Eye (tissue), 1 donor: ENCODE data around the gene PRKCSH.

Source experiments
- DNase-seq: peaks from one replicate; pipeline ENCODE4 v3.0.0-alpha.2; 2015

The PRKCSH gene

DNA sequence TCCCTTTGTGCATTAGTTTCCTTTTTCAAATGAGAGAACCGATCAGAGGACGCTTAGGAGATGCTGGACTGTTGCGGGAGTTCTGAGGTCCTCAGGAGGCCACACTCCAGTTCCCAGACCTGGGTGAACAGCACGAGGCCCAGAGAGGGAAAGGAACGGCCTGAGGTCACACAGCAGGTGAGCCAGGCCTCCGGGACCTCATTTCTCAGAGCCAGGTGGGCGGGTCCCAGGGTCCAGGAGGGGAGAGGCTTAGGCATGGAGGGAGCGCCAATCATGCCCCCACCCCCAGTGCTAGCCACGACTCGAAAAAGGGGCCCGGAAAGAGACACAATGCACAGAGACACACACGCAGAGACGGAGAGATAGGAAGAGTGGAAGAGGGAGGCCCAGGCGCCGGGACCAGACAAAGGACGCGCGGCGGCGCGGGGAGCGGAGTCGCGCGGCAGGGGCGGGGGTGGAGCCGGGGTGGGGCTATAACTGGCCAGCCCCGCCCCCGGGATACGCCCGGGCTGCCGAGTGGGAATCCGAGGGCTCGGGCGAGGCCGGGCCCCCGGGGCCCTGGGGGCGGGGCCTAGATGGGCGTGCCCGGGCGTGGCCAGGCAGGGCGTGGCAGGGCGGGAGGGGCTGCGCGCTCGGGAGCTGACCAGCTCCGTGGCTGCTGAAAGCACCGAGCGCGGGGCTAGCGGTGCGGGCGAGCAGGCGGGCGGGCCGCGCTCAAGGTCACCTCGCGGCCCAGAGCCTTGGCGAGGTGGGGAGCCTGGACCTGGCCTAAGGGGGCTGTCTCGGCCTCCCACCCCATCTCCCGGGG, 43.9 kb downstream of the PRKCSH start:
- DNase-seq: peak; percentile 84

DNA sequence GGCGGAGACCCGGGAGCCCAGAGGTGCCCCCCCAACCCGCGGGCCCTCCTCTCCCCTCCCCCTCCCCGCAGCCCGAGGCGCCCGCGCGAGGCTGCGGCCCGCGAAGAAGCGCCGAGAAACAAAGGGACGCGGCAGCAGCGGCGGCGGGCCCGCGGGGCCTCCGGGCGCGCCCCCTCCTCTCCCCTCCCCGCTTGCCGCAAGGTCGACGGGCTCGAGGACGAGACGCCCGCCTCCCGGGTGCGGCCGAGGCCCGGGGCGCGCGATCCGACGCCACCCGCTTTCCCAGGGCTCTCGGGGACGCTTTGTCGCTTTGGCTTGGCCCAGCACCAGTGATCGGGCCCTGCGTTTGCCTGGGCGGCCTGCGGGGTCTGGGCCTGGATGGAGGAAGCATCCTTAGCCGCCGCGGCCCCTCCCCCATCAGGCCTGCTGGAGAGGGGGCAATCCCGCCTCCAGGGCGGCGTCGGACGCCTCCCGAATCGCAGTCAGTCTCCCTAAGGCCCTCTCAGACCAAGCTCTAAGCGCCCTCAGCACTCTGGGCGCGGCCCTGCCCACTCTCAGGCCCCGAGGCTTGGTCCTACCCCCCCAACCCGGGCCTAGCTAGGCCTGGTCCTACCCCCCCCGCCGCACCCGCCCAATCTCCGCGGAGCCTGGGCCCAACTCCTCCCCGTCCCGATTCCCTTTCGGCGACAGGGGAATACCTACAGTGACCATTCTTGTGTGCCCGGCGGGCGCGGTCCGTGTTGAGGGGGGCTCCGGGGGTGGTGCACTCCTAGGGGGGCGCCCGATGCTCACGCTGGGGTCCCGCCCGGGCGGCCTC, 44.7 kb downstream of the PRKCSH start:
- DNase-seq: peak; percentile 58

DNA sequence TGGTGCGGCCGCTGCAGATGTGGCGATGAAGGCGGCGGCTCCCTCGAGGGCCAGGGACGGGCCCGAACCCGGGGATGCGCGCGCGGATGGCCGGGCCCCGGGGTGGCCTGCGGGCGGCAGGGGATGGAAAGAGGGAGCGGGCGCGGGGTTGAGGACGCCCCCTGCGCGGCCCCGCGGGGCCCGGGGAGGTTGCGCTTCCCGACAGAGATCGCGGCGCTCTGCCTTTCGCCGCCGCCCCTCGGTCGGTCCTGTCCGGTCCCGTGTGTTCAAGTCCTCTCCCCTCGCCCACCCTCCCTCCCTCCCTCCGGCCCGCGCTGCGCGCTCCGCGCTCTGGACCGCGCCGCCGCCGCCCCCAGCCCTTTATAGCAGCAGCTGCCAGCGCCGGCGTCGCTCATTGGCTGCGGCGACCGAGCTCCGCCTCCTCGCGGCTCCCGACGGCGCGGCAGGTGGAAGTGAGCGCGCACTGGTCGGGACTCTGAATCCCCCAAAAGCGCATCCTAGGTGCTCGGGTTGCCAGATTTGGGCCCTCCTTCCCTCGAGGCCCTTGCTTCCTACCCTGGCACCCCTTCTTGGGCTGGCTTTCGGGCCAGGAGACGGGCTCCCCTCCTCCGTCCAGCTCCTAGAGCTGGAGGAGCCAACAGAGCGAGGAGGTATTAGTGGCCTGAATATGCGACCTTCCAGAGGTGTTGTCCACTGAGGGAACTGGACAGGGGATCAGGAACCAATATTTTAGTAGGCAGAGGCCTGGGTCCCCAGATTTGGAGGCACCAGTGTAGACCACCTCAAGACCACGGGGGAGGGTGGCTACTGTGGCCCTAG, 45.5 kb downstream of the PRKCSH start, which contains the start of gene ELAVL3:
Gene ELAVL3 (minus strand): TSS at position 332 of the 819 bp plus-strand sequence. CDS start 438 bp downstream, outside the sequence.
- peak; percentile 81 for DNase-seq

DNA sequence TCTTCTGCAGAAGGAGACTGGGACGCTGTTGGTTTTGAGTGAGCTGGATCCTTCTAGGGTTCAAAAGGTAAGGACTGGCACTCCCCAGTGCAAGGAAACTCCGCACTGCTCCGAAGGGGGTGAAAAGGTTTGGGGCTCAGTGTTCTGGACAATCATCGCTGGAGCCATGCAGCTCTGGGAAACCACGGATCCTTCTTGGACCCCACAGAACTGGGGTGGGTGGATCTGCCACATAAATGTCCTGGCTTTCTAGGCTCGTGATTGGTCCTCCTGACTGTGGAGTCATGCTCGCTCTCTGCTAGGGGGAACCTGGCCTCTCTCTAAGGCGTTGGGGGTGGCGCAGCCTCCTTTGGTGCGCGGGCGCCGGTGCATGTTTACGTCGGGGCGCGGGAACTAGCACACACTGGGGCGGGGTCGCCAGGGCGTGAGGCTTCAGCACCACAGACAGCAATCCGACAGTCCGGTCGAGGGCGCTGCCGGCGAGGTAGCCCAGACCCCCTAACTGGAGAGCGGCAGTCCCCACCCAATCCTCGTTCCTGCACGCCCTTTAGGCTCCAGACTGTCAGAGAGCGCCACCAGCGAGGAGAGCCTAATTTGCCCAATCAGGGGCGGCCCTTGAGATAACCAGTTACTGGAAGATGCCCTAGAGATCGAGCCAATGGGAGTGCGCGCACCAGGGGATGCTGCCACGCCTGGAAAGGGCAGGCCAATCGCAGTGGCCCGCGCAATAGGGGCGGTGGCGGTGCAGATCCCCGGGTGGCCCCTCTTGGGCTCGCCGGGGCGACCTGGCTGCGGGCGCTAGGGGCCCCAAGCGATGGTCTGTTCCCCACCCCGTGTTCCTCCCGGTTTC, 46.3 kb downstream of the PRKCSH start:
- peak; percentile 92 for DNase-seq

DNA sequence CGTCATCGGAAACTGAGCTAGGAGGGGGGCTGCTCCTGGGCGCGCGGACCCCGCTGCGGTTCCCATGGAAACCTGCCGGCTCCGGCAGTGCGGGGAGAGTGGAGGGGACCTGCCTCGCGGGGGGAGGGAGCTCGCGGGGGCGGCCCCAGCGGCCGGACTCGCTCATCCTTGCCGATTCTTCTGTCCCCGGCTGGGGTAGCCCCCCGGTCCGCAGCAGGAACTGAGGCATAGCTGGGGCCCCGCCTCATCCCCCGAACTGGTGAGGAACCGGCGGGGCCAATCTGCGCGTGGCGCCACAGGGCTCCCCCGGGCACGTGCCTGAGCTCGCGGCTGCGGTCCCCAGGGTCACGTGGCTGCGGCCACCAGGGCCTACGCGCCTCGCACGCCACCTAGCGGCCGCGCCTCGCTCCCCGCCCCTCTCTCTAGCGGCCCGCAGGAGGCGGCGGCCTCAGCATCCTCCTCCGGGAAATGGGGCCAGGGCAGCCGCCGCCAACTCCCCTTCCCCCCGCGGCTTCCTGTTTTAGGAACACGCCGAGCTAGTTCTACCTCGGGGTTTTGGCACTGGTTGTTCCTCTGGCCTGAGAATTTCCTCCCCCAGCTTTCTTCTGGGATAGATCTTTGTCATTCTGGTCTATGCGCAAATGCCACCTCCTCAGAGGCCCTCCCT, 47.1 kb downstream of the PRKCSH start:
- peak; percentile 94 for DNase-seq

DNA sequence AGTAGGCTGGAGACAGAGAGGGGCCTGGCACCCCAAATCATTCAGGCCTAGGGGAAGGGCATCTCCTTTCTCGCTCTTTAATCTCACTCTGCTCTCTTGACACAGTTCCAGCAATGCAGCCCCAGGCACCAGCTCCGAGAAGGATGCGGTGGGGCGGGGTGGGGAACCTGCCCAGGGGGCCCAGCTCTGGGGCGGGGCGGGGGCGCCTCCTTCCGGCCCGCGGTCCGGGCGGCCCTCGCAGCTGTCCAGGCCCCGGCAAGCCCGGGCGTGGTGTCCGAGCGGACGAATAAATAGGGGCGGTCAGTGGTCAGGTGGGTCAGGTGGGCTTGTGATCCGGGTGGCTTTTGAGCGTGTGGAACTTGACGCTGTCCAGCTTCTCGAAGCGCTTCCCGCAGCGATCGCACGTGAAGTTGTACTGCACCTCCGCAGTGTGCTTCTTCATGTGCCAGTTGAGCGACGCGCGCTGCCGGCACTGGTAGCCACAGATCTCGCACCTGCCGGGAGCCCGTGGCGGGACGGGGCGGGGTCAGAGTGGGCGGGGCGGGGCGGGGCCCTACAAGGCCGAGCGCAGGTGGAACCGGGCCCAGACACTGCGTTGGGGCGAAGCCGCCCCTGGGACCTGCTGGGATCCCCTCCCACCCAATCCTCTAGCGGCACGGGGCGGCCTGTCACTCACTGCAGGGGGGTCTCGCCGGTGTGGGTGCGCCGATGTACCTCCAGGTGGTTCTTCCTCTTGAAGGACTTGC, 48.1 kb downstream of the PRKCSH start:
- DNase-seq: no peak

DNA sequence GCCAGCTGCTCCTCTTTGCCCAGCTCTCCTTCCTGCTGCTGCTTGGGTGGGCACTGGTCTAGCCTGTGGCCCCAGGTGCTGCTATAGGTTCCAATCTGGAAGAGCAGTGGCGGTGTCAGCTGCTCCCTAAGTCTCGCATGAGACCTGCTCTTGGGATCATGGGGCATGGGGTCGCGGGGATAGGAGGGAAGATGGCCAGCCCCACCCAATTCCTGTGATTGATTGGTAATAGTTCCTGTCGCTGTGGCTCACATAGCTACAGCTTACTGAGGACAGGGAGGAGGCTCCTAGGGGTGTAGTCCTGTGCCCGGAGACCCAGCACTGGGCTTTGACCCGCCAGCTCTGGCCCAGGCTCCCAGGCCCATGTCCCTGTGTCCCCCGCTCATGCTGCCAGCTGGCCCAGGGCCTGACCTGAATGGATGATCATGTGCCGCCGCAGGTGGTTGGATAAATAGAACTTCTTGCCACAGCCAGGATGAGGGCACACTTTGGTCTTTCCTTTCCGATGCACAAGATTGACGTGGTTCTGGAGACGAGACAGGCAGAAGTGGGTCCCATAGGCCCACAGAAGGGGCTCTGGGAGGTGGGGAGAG, 49.9 kb downstream of the PRKCSH start:
- no peak for DNase-seq

DNA sequence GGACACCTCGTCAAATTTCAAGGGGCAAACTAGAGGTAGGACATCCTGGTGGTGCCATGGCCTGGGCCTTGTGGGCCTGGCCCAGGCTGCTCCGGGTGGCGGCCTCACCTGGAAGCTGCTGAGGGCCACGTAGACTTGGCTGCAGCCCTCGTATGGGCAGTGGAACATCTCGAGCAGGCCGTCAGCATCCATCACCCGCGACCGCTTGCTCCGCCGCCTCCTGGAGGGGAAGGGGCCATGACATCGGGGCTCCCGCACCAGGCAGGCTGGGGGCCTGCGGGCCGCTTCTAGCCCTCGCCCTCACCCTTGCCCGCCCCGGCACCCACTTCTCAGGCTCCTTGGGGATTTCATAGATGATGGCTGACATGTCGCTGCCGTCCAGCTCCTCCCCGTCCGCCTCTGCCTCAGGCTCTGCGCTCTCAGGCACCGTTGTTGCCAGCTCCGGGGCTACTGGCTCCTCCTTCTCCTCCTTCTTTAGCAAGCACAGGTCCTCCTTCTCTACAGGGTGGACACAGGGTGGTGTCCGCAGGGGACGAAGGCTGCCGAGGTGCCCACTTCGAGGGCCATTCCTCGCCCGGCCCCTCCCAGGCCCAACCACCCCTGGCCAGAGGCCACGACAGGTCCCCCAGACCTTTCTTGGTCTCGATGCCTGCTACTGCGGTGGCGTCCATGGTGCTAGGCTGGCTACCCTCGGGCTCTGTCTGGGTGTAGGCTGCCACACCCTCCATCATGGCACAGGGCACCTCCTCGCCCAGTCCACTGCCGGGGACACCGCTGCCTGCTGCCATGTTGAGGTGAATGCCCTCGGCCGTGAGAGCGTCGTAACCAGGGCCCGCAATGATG, 51.4 kb downstream of the PRKCSH start:
- no peak for DNase-seq

DNA sequence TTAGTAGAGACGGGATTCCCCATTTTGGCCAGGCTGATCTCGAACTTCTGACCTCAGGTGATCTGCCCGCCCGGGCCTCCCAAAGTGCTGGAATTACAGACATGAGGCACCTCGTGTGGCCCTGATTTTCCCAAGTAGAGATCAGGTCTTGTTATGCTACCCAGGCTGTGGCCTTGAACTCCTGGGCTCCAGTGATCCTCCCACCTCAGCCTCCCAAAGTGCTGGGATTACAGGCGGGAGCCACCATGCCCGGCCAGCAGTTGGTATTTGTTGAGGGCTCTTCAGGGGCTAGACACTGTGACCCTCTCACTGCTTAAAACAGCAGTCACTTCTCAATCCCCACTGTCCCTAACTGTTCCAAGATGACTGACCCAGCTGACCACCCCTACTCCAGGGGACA, 53.9 kb downstream of the PRKCSH start:
- DNase-seq: no peak

DNA sequence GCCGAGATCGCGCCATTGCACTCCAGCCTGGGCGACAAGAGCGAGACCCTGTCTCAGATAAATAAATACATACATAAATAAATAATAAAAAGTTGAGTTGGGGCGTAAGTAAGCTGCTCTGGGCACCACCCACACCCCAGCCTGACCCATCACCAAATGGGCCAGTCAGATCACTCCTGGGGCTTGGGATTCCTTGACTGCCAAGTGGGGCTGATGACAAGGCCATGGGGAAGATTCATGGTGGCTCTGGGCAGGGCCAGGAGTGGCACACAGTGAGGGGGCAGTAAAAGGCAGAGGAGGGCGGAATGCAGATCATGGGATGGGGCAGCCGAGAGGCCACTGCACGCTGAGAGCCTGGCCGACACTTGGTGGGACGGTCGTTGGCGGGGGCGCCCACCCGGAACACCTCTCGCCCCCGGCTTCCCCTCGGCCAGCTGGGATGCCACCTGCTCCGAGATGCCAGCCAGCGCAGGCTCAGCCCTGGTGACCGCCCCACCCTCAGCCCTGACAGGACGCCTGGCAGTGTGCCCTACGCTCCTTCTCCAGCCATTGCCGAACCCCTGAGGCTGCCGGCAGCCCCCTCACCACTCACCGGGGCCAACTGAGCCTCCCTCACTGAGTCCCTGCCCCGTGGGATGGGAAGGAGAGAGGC, 59.3 kb downstream of the PRKCSH start:
- no peak for DNase-seq

DNA sequence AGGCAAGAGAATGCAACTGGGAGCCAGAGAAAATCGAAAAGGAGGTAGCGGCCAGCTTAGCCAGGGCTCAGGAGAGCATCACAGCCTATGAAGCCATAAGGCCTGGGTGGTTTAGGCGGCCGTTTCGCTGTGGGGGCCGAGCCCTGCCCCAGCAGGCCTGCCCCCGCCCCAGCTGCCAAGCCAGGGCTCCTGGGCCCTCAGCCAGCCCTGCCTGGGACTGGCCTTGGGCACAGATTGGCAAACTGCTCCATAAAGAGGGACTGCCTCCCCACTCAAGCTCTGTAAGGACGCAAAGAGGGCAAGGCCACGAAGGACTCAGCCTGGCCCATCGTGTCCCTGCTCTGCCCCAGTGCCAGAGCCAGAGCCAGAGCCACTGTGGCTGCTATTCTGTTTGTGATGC, 60.0 kb downstream of the PRKCSH start:
- no peak for DNase-seq

DNA sequence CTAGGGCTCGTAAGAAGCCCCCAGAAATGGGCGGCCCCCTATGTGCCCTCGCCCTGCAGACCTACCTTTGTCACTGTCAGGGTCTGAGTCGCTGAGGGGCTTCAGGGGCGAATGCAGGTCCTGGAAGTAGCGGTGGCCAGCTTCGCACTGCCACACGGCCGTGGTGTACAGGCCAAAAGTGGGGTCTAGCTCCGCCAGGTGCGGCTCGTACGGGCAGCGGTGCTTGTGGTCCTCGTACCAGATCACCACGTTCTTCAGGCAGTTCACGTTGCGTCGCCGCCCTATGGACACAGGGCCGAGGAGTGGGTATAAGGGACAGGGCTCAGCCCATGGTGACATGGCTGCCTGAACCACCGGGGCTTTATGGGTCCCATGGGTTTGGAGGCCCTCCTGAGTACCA, 60.5 kb downstream of the PRKCSH start:
- no peak for DNase-seq

DNA sequence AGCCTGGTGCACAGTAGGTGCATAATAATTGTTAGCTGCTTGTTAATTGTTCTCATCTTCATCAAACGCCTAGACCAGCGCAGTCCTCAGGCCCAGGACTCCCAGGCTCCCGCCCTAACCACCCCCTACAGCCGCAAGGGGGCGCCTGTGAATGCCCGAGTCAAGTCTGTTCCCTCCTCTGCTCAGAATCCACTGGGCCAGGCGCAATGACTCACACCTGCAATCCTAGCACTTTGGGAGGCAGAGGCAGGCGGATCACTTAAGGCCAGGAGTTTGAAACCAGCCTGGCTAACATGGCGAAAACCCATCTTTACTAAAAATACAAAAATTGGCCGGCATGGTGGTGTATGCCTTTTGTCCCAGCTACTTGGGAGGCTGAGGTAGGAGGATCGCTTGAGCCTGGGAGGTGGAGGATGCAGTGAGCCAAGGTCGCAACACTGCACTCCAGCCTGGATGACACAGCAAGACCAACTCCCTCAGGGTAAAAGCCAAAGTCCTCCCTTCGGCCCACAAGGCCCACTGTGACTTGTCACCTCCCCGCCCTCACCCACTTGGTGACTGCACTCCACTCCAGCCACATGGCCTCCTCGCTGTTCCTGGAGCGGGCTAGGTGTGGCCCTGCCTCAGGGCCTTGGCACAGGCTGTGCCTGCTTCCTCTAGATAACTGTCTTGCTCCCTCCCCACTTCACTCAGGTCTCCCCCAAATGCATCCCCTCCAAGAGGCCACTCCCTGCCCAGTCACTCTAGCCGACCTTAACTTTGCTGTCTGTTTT, 61.1 kb downstream of the PRKCSH start:
- DNase-seq: peak; percentile 65

DNA sequence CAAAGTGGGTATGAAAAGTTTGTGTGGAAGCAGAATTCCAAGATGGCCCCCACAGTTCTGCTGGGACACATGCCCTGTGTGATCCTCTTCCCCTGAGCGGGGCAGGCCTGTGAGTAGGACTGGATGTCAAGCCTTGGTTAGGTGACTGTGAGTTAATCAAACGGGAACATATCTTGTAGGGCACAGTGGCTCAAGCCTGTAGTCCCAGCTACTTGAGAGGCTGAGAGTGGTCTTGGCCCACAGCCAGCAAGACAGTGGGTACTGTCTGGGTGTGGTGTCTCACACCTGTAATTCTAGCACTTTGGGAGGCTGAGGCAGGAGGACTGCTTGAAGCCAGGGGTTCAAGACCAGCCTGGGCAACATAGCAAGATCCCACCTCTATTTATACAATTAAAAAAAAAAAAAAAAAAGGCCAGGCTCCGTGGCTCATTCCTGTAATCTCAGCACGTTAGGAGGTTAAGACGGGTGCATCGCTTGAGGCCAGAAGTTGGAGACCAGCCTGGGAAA, 63.8 kb downstream of the PRKCSH start:
- DNase-seq: no peak

DNA sequence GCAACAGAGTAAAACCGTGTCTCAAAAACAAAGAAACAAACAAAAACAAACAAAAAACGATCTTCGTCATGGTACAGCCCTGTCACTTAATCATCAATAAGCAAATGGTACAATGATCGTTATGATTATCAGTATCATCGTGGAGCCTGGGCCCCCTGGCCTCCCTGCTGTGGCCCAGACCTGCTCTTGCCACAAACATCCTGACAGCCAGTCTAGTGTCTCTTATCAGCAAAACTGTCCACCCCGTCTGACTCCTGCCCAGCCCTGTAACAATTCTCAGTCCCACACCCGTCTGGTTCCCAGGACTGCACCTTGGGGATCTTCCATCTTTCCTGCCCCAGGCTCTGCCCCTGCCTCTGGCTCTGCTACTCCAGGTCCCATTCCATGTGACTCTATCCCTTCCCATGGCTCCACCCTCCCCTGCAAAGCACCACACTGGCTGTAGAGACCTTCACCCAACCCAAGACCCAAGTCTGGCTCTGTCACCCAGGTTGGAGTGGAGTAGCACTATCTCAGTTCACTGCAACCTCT, 64.5 kb downstream of the PRKCSH start:
- DNase-seq: no peak
